Measurements from ENCODE around the gene KAT2A. TPM values are rescaled to one million over a fixed set of nuclear protein-coding genes. Genes with fewer than 3 reads are reported as not detected.

KAT2A gene
- total RNA-seq, 1 experiment from 2014 or later = 41.2 TPM

DNA sequence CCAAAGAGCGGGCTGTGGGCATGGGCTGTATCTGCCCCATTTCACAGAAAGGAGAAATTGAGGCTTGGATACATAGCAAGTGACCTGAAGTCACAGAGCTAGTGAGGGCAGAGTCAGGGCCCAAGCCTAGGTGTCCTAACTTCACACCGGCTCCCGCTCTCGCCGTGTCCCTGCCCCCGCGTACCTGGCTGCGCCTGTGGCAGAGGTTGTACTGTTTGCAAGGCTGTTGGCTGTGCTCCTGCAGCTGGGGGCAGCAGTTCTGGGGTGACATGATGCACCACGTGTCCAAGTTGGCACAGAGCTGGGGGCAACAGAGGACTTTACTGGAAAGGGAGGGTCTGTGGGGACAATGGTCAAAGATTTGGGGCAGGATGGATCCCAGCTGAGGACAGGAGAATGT is 12.1 kb downstream of the KAT2A start (continued):
- TF ChIP-seq, protein P1, sequence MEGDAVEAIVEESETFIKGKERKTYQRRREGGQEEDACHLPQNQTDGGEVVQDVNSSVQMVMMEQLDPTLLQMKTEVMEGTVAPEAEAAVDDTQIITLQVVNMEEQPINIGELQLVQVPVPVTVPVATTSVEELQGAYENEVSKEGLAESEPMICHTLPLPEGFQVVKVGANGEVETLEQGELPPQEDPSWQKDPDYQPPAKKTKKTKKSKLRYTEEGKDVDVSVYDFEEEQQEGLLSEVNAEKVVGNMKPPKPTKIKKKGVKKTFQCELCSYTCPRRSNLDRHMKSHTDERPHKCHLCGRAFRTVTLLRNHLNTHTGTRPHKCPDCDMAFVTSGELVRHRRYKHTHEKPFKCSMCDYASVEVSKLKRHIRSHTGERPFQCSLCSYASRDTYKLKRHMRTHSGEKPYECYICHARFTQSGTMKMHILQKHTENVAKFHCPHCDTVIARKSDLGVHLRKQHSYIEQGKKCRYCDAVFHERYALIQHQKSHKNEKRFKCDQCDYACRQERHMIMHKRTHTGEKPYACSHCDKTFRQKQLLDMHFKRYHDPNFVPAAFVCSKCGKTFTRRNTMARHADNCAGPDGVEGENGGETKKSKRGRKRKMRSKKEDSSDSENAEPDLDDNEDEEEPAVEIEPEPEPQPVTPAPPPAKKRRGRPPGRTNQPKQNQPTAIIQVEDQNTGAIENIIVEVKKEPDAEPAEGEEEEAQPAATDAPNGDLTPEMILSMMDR (IDR thresholded peaks at IDR 0.05 in 2 of 3, conservative IDR thresholded peaks at IDR 0.05 in 1 of 3; ENCODE audit: borderline replicate concordance in 1 of 3, insufficient read depth in 1 of 3, low read depth in 2 of 3, low read length in 2 of 3) = no peak
- no peak for TF ChIP-seq EGR1 (IDR thresholded peaks at IDR 0.05; ENCODE audit: low read depth)
- no peak for TF ChIP-seq ZNF274 (IDR thresholded peaks at IDR 0.05; ENCODE audit: low read depth, low read length)
- TF ChIP-seq SIN3A (IDR thresholded peaks at IDR 0.05; ENCODE audit: low read depth) = no peak
- no peak for TF ChIP-seq POLR2AphosphoS5 (IDR thresholded peaks at IDR 0.05; ENCODE audit: low read depth, low read length)
- no peak for TF ChIP-seq CBX3 (IDR thresholded peaks at IDR 0.05; ENCODE audit: low read depth)
- no peak for TF ChIP-seq POLR2A (IDR thresholded peaks at IDR 0.05; ENCODE audit: borderline replicate concordance, extremely low read depth, insufficient read depth, insufficient read length)
- TF ChIP-seq SRF (IDR thresholded peaks at IDR 0.05; ENCODE audit: low read depth) = no peak
- no peak for TF ChIP-seq EZH2phosphoT487 (IDR thresholded peaks at IDR 0.05; ENCODE audit: borderline replicate concordance)
- TF ChIP-seq TCF7L2 (IDR thresholded peaks at IDR 0.05; ENCODE audit: borderline replicate concordance, extremely low read depth, insufficient read depth, insufficient read length) = no peak
- TF ChIP-seq ATF3 (IDR thresholded peaks at IDR 0.05) = no peak
